ENCODE measurements around the gene FAM78A. TPM values are rescaled to one million over a fixed set of nuclear protein-coding genes. Genes with fewer than 3 reads are reported as not detected.
"Not testable (repeated sequence)": the region's sequence is repeated elsewhere in the genome, so short reads cannot be mapped to it uniquely, and the experiment has no call there.

The FAM78A gene
- total RNA-seq, 1 experiment from 2014 or later = 0.07 TPM

- no peaks in the 10 kb centered on the region for H3K36me3 ChIP-seq (ENCODE audit: low read depth, low read length)
- no peak overlapping the region for H3K4me2 ChIP-seq (ENCODE audit: low read length)
- no peaks in the 10 kb centered on the region for H3F3A ChIP-seq (ENCODE audit: low read length, unreplicated experiment)
- intact Hi-C loops (cut with micrococcal nuclease) = no loop called here
- ATAC-seq = no peak
- ChIA-PET CTCF (no interaction called here), POLR2A (ENCODE audit: unreplicated experiment) (no interaction called here)
- no peak overlapping the region for H3K4me3 ChIP-seq (ENCODE audit: low read length)
- no peak overlapping the region for H2AFZ ChIP-seq (ENCODE audit: low read length)
- H3K27ac ChIP-seq (ENCODE audit: low read length) = no peak overlapping the region
- TF ChIP-seq EZH2phosphoT487 (IDR thresholded peaks at IDR 0.05; ENCODE audit: borderline replicate concordance, low read length) (no peak), CTCF (conservative IDR thresholded peaks at IDR 0.05; ENCODE audit: low read depth, low read length) (no peak), EZH2 (IDR thresholded peaks at IDR 0.05; ENCODE audit: low read length, unreplicated experiment) (no peak)
- no peak overlapping the region for H3K9ac ChIP-seq (ENCODE audit: low read length)
- DNase-seq = no peak
- no TSS peak for BruUV-seq (replicated peaks)
- H3K79me2 ChIP-seq (ENCODE audit: low read length) = no peaks in the 10 kb centered on the region
- no peaks in the 10 kb centered on the region for H3K9me2 ChIP-seq (replicated peaks; ENCODE audit: low read length)
- no peaks in the 10 kb centered on the region for H3K4me1 ChIP-seq (ENCODE audit: insufficient read depth, low read length)
- H3K27me3 ChIP-seq (ENCODE audit: low read length) = no peaks in the 10 kb centered on the region
- H4K20me1 ChIP-seq (ENCODE audit: low read length) = no peaks in the 10 kb centered on the region
- H3K9me3 ChIP-seq (ENCODE audit: low read length) = no peaks in the 10 kb centered on the region
Measured at GRCh38 chr9:131246618-131247017, 29.7 kb downstream of the FAM78A start.

- intact Hi-C loops (cut with micrococcal nuclease); H3K36me3 ChIP-seq (ENCODE audit: low read depth, low read length); H3K9ac ChIP-seq (ENCODE audit: low read length); H3F3A ChIP-seq (ENCODE audit: low read length, unreplicated experiment); H2AFZ ChIP-seq (ENCODE audit: low read length); BruUV-seq (replicated peaks); H3K27ac ChIP-seq (ENCODE audit: low read length); ATAC-seq; H3K9me2 ChIP-seq (replicated peaks; ENCODE audit: low read length); POLR2A ChIA-PET (ENCODE audit: unreplicated experiment); H3K4me3 ChIP-seq (ENCODE audit: low read length); H3K4me2 ChIP-seq (ENCODE audit: low read length); DNase-seq; H4K20me1 ChIP-seq (ENCODE audit: low read length); H3K9me3 ChIP-seq (ENCODE audit: low read length); CTCF ChIA-PET; H3K79me2 ChIP-seq (ENCODE audit: low read length); H3K4me1 ChIP-seq (ENCODE audit: insufficient read depth, low read length); H3K27me3 ChIP-seq (ENCODE audit: low read length): not testable (repeated sequence)
Measured at GRCh38 chr9:131244331-131244730, 32.0 kb downstream of the FAM78A start.

- no TSS peak for BruUV-seq (replicated peaks)
- H3K4me3 ChIP-seq (ENCODE audit: low read length) = no peak overlapping the region
- DNase-seq (no peak), ATAC-seq (no peak)
- H3K4me1 ChIP-seq (ENCODE audit: insufficient read depth, low read length) = no peaks in the 10 kb centered on the region
- intact Hi-C loops (cut with micrococcal nuclease) = no loop called here
- no peak overlapping the region for H2AFZ ChIP-seq (ENCODE audit: low read length)
- no peaks in the 10 kb centered on the region for H3K27me3 ChIP-seq (ENCODE audit: low read length)
- no peak overlapping the region for H3K9ac ChIP-seq (ENCODE audit: low read length)
- H4K20me1 ChIP-seq (ENCODE audit: low read length) = no peaks in the 10 kb centered on the region
- CTCF ChIA-PET = no interaction called here
- POLR2A ChIA-PET (ENCODE audit: unreplicated experiment) = no interaction called here
- H3K79me2 ChIP-seq (ENCODE audit: low read length) = no peaks in the 10 kb centered on the region
- no peak overlapping the region for H3K4me2 ChIP-seq (ENCODE audit: low read length)
- no peaks in the 10 kb centered on the region for H3K36me3 ChIP-seq (ENCODE audit: low read depth, low read length)
- no peaks in the 10 kb centered on the region for H3F3A ChIP-seq (ENCODE audit: low read length, unreplicated experiment)
- H3K27ac ChIP-seq (ENCODE audit: low read length) = no peak overlapping the region
- H3K9me2 ChIP-seq (replicated peaks; ENCODE audit: low read length) = no peaks in the 10 kb centered on the region
- no peaks in the 10 kb centered on the region for H3K9me3 ChIP-seq (ENCODE audit: low read length)
- no peak for TF ChIP-seq CTCF (conservative IDR thresholded peaks at IDR 0.05; ENCODE audit: low read depth, low read length)
- TF ChIP-seq EZH2 (IDR thresholded peaks at IDR 0.05; ENCODE audit: low read length, unreplicated experiment) = no peak
- TF ChIP-seq EZH2phosphoT487 (IDR thresholded peaks at IDR 0.05; ENCODE audit: borderline replicate concordance, low read length) = no peak
Measured at GRCh38 chr9:131240047-131240921, 36.0 kb downstream of the FAM78A start.
